ENCODE data around the gene CASR. TPM values are rescaled to one million over a fixed set of nuclear protein-coding genes. Genes with fewer than 3 reads are reported as not detected.

The CASR gene
- total RNA-seq, 1 donor = not detected

DNA sequence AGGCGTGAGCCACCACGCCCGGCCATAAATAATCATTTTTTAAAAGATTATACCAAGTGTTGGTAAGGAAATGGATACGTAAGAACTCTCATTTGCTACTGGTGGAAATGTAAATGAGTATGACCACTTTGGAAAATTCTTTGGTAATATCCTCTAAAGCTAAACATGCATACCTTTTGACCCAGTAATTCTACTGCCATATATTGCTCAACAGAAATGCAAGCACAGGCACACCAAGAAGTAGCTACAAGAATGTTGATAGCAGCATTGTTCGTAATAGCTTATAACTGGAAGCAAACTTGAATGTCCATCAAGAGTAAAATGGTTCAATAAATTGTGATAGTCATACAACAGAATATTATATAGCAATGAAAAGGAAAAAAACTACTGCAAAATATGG is 4.8 kb upstream of the CASR start:
- H3K4me2 ChIP-seq (ENCODE audit: insufficient read depth, low read length) = no peak overlapping the region
- H3K27ac ChIP-seq (ENCODE audit: low read depth, low read length) = no peak overlapping the region
- H3K9me3 ChIP-seq (ENCODE audit: low read depth, low read length) = no peaks in the 10 kb centered on the region
- H3K36me3 ChIP-seq (ENCODE audit: insufficient read depth, low read length) = no peaks in the 10 kb centered on the region
- peaks cover 8% of the 10 kb centered on the region for H3K27me3 ChIP-seq (ENCODE audit: insufficient read depth, low read length)
- TF ChIP-seq CTCF (IDR thresholded peaks at IDR 0.05; ENCODE audit: extremely low read depth, low read depth, low read length) = no peak
- H3K79me2 ChIP-seq (ENCODE audit: insufficient read depth, low read length) = no peaks in the 10 kb centered on the region
- H3K4me3 ChIP-seq (ENCODE audit: insufficient read depth, low read length) = no peak overlapping the region
- no peaks in the 10 kb centered on the region for H4K20me1 ChIP-seq (ENCODE audit: insufficient read depth, low read length)
- no peaks in the 10 kb centered on the region for H3K4me1 ChIP-seq (ENCODE audit: insufficient read depth, low read length)
- no peak overlapping the region for H2AFZ ChIP-seq (ENCODE audit: low read length)
- DNase-seq (ENCODE audit: insufficient read length, low spot score, missing footprints) = no peak

GRCh38 chr3:122183893-122184590 is 574 bp downstream of the CASR start:
- Histone ChIP-seq H3K36me3 (ENCODE audit: insufficient read depth, low read length) (no peaks in the 10 kb centered on the region), H3K4me3 (ENCODE audit: insufficient read depth, low read length) (no peak overlapping the region), H3K79me2 (ENCODE audit: insufficient read depth, low read length) (no peaks in the 10 kb centered on the region), H3K27me3 (ENCODE audit: insufficient read depth, low read length) (peaks cover 21% of the 10 kb centered on the region), H4K20me1 (ENCODE audit: insufficient read depth, low read length) (no peaks in the 10 kb centered on the region), H2AFZ (ENCODE audit: low read length) (no peak overlapping the region), H3K9me3 (ENCODE audit: low read depth, low read length) (peaks cover 3% of the 10 kb centered on the region), H3K27ac (ENCODE audit: low read depth, low read length) (no peak overlapping the region), H3K4me1 (ENCODE audit: insufficient read depth, low read length) (no peaks in the 10 kb centered on the region), H3K4me2 (ENCODE audit: insufficient read depth, low read length) (no peak overlapping the region)
- TF ChIP-seq CTCF (IDR thresholded peaks at IDR 0.05; ENCODE audit: extremely low read depth, low read depth, low read length) = no peak
- DNase-seq (ENCODE audit: insufficient read length, low spot score, missing footprints) = no peak

DNA sequence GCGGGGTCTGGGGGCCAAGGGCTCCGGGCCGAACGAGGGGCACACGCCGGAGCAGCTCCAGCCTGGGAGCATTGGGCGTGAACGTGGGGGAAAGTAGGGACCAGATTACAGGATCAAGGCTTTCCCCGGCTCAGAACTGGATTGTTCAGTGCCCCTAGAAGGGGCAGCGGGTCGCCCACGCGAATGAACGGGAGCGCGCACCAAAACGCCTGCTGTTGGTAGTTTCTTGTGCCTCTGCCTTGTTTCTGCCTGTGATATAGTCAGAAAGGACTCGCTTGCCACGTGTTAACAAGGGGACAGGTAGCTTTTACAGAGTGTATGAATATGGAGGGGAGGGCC is 1.1 kb downstream of the CASR start:
- Histone ChIP-seq H3K79me2 (ENCODE audit: insufficient read depth, low read length) (no peaks in the 10 kb centered on the region), H3K4me2 (ENCODE audit: insufficient read depth, low read length) (no peak overlapping the region)
- no peak for TF ChIP-seq CTCF (IDR thresholded peaks at IDR 0.05; ENCODE audit: extremely low read depth, low read depth, low read length)

DNA sequence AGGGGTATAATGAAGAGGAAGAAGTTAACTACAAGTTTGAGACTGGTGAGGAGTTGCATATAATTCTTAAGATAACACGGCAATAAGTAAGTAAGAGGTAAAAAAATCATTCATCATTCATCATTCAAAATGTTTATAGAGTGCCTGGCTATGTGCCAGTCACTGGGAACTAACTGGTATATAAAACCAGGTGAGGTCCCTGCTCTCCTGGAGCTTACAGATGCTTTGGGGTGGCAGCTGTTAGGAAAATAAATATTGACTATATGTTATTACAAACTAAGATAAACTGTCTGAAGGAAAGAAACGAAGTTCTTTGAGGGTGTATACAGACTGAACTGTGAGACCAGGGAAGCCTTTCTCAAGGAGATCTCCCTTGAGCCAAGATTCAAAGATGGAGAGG is 2.9 kb downstream of the CASR start:
- no peak overlapping the region for H2AFZ ChIP-seq (ENCODE audit: low read length)
- no peak overlapping the region for H3K27ac ChIP-seq (ENCODE audit: low read depth, low read length)
- H3K4me2 ChIP-seq (ENCODE audit: insufficient read depth, low read length) = no peak overlapping the region
- H4K20me1 ChIP-seq (ENCODE audit: insufficient read depth, low read length) = no peaks in the 10 kb centered on the region
- no peaks in the 10 kb centered on the region for H3K79me2 ChIP-seq (ENCODE audit: insufficient read depth, low read length)
- no peaks in the 10 kb centered on the region for H3K36me3 ChIP-seq (ENCODE audit: insufficient read depth, low read length)
- no peak for TF ChIP-seq CTCF (IDR thresholded peaks at IDR 0.05; ENCODE audit: extremely low read depth, low read depth, low read length)
- DNase-seq (ENCODE audit: insufficient read length, low spot score, missing footprints) = no peak
- H3K27me3 ChIP-seq (ENCODE audit: insufficient read depth, low read length) = peaks cover 21% of the 10 kb centered on the region
- peaks cover 3% of the 10 kb centered on the region for H3K9me3 ChIP-seq (ENCODE audit: low read depth, low read length)
- no peak overlapping the region for H3K4me3 ChIP-seq (ENCODE audit: insufficient read depth, low read length)
- no peaks in the 10 kb centered on the region for H3K4me1 ChIP-seq (ENCODE audit: insufficient read depth, low read length)

More for the DNA sequence above, 1.1 kb downstream of the CASR start:
- Histone ChIP-seq H3K36me3 (ENCODE audit: insufficient read depth, low read length) (no peaks in the 10 kb centered on the region), H3K27me3 (ENCODE audit: insufficient read depth, low read length) (peaks cover 21% of the 10 kb centered on the region), H3K27ac (ENCODE audit: low read depth, low read length) (no peak overlapping the region), H4K20me1 (ENCODE audit: insufficient read depth, low read length) (no peaks in the 10 kb centered on the region), H2AFZ (ENCODE audit: low read length) (no peak overlapping the region), H3K9me3 (ENCODE audit: low read depth, low read length) (peaks cover 3% of the 10 kb centered on the region), H3K4me1 (ENCODE audit: insufficient read depth, low read length) (no peaks in the 10 kb centered on the region), H3K4me3 (ENCODE audit: insufficient read depth, low read length) (no peak overlapping the region)
- DNase-seq (ENCODE audit: insufficient read length, low spot score, missing footprints) = peak; percentile 71
